Superior temporal gyrus (tissue), 1 donor: ENCODE results near the gene DAB2IP.

Experiments
- DNase-seq: peaks from one replicate; pipeline ENCODE4 v3.0.0-alpha.2; 2016; ENCODE audit errors: extremely low spot score

Gene DAB2IP

DNA sequence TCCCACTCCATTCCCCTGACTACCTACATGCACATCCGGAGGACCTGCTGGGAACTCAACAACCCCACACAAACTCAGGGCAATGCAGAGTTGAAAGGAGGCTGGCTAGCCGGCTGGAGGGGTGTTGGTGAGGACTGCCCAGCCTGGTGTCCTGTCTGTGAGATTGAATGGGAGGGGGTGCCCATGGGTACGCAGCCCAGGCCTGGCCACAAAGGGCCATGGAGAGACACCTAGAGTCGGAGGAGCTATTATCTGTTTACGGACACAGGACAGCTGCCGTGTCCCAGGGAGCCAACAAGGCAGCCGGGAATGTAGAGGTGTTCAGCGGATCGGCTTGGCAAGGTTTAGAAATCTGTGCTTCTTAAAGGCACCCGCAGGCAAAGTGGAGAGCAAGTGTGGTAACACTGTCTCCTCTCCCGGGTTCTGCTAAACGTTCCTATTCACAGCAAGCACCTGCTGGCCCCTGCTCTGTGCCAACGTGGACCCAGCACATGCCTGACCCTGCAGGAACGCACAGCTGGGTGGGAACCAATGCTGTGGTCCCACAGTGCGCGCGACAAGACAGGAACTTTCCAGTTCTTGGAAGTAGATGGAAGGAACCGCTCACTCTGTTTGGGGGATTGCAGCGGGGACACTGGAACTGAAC, 166.7 kb downstream of the DAB2IP start:
- no peak for DNase-seq

DNA sequence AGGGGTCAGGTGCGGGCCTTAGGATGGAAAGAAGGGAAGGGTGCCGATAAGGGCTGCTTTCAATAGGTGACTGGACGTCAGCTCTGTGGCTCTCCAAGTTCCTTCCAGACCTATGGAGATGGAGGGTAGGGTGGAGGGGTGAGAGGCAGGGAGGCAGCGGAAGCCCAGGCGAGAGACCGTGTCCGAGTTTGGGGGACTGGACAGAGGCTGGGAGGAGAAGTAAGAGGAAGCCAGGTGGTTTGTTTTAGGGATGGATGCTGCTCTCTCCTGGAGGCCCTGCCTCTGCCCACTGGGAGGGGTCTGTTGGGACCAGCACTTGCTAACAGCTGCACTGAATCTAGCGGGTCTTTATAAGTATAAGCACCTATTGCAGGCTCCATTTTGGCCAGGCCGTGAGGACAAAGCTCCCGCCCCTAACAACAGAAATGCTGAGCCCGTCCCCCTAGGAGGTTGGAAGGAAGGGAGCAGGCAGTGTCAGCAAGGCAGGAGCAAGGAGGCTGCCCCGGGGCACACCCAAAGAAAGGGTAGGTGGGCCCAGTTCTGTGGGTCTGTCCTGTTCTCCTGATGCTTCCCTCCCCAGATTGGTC, 167.5 kb downstream of the DAB2IP start:
- DNase-seq = no peak

DNA sequence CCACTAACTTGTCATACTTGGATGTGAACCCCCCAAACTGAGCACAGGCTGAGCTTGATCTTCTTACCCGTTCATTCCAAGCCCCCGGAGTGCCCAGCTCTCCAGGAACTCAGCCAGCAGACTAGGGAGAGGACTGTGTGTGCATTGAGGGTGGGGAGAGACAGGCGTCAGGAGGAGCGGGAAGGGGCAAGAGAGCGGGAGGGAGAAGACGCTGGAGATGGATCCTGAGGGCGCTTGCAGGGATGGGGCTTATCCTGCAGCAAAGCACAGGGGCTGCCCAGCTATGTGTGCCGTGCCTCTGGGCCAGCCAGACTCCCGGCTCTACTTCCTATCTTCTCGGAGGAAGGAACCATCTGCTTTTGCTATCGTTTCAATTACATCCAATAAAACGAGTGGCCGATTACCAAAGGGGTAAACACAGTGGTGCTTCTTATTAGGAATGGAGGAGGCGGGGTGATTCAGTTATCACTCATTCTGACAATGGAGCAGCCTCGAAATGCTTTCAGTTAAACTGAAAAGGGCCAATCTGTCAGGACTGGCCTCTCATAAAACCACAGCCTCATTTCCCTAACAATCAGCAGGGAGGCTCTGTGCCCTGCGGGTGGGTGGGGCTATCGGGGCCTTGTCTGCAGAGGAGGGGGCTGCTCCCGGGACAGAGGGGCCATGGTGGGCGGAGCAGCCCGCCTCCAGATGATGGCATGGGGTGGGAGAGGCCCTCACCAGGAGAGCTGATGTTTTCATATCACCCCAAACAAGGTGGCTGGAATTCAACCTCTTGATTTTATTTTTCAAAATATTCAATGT, 168.2 kb downstream of the DAB2IP start:
- no peak for DNase-seq

DNA sequence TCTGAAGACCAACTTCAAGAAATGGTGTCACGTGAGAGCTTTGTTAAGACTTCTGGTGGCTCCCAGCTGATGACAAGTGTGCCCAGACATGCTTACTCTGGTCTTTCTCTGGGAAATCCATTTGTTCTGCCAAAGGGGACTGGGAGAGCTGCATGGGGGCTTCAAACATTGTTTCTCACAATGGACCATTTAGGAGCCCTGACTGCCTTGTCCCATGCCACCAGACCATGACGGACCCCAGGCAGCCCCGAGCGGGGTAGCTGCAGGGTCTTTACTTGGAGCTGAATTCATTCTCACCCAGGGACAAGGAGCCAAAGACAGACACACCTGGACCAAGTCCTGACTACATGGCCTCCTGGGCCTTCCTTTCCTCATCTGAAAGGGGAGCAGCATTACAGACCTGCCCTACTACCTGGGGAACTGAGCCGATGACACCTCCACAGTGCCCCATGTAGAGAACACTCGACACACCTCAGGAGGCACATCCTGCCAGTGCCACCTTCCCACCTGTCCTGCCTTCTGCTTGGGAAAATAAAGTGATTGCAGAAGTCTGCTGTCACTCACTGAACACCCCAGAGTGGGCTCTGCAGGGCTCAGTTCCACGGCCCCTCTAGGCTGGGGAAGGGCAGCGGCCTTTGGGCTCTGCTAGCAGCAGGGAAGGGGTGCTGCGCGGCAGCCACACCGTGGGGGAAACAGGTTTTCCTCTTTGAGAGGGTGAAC, 169.0 kb downstream of the DAB2IP start:
- DNase-seq = no peak

DNA sequence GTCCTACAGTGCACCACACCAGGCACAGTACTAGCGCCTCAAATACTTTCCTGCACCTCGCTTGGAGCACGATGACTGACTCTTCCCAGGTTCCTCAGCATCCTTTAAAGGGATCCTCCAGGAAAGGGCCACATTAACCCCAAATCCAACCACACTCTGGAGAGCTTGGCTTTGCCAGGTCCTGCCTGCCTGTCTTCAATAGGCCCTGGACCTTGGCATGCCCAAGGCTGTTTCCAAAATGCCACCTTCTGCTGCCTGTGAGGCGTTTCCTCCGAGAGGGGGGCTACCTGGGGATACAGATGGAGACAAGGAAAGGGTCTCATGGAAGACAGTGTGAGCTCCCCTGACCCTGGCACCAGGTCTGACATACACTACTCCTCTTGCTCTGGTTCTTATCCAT, 169.9 kb downstream of the DAB2IP start:
- DNase-seq = no peak

DNA sequence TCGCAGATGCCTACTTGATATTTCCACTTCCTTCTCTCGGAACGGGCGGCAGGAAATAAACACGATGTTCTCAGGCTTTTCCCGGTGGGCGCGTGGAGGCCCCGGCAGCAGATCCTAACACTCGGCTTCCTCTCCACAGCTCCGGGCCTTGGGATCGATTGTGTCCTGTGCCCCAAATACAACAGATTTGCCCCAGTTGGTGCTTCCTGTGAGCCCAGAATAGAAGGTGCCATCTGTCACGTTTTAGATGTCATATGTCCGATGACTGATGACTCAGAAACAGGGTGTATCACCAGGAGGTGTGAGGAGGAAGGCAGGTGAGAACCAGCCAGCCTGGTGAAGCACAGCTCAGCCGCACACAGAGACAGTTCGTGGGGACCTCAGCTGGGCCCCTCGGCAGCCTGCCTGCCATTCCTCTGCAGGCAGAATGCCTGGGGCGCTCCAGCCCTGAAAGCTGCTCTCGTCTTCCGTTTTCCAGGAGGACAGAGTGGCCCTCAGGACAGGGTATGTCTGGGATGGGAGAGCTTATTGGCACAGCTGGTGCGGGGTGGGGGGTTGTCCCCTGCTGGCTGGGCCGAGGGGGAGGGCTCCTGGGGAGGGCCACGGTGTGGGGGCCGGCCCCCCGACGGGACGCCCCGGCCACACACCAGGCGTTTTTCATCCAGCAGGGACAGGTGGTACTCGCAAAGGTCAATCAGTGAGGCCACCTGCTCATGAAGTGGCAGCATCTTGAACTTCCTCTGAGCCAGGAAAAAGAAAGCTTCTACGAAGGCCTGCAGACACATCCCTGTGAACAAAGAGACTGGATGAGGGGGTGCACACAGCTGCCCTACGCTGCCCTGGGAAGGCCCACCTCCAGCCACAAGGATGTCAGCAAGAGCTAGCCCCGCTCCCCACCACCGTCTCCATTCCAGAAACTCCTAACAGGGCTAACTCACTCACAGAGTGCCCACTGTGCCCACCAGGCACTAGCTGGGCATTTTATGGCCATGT, 171.0 kb downstream of the DAB2IP start:
- DNase-seq = no peak

DNA sequence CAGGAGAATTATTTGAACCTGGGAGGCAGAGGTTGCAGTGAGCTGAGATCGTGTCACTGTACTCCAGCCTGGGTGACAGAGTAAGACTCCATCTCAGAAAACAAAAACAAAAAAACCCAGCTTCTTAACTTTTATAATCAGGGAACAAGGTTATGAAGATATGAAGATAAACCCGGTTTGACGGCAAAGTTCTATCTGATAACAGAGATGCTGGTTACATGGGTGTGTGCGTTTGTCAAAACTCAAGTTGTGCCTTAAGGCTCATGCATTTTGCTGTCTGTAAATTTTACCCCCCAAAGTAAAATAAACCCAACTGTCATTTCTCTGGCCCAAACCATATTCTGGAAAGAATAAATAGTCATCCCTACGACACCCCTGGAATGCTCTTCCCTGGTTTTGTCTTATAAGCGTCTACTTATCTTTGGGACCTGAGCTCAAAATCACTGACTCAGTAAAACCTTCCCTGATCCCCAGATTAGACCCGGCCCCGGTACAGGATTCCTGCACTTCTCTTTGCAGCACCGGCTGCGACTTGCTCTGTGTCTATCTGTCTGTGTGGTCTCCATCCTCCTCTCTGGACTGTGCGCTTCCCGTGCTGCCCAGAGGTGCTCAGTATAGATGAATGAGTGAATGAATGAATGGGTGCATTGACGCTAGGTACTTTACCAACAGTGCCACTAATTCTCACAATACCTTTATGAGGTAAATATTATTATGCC, 172.2 kb downstream of the DAB2IP start:
- DNase-seq = no peak

DNA sequence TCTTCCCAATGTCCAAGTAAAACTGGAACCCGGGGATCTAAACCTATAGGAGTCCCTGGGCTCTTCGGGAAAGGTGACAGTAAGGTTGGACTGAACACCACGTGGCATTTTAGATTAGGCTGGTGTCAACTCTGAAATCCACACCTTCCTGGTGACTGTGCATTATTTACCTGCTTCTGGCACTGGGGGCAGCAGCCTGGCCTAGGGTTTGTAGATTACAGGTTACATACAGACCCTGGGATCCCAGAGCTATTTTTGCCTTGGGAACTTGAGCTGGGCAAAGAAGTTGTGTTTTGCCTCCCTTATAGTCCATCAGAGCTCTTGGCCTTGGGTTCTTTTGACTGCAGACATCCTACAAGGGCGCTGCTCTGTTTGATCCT, 173.2 kb downstream of the DAB2IP start:
- DNase-seq = no peak

DNA sequence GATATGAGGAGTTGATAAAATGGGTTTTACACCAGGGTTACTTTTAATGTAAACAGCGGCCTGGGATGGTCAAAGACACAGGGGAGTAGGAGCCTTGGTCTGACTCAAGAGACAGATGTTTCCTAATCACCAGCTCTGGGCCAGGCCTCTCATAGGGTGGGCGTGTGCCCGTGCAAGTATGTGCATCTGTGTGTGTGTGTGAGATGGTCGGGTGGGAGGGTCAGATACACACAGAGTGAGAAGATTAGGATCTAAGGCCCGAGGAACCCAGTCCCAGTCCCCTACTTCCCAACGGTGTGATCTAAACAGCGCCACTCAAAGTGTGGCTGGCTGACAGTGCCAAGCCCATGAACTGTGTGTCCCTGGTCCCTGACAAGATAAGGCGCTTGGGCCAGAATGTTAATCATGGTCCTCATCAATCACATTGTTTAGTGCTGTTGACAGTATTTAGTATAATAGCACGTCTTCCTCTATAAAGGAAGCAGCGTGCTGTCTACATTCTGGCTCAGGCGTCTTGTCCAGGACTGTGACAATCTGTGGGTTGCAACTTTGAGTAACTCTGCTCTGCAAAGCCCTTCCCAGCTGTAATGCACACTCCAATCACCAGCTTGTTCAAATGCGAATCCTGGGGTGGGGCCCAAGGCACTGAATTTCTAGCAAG, 173.7 kb downstream of the DAB2IP start:
- no peak for DNase-seq

DNA sequence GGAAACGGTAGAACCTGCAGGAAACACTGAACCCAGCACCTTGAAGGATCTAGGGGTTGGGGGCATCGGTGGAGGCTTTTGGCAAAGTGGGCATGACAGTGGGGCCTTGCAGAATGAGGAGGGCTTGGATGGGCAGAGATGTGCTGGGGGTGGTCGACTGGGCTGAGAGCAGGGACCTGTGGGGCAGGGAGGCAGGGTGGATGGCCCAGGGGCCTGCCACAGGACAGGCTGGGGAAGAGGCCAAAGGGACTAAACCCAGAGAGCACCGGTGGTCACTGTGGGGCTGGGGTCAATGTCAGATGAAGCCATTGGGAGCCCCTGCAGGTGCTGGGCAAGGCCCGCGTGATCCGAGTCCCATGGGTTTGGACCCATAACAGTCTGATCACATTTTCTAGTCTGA, 175.3 kb downstream of the DAB2IP start:
- DNase-seq = no peak

DNA sequence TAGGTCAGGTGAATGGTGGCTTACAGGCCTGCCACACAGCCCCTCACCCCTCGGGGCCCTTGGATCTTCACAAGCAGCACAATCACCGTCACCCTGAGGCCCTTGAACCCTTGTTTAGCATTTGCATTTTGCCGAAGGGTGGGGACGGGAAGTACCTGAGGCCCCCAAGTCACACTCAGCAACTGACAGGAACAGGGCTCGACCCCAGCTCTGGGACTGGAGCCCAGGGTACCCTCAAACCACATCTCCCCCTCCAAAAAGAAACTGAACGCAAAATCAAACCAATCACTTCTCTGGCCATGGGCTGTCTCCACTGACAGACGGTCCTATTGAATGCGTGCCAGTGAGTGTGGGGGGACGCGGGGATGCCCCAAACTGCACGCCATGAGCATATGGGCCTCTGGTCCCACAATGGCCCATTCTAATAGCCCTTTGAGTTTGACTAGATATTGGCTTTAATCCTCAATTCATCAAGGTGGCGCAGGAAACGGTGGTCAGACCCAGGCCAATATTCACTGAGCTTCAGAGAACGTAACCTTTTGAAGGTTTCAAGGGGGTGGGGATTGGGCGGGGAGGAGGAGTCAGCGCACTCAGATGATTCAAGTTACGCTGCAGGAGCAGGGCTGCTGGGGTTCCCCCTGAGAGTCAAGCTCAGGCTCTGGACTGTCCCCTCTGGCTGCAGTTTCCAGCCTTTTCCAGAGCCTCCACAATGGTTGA, 176.0 kb downstream of the DAB2IP start:
- DNase-seq = no peak

DNA sequence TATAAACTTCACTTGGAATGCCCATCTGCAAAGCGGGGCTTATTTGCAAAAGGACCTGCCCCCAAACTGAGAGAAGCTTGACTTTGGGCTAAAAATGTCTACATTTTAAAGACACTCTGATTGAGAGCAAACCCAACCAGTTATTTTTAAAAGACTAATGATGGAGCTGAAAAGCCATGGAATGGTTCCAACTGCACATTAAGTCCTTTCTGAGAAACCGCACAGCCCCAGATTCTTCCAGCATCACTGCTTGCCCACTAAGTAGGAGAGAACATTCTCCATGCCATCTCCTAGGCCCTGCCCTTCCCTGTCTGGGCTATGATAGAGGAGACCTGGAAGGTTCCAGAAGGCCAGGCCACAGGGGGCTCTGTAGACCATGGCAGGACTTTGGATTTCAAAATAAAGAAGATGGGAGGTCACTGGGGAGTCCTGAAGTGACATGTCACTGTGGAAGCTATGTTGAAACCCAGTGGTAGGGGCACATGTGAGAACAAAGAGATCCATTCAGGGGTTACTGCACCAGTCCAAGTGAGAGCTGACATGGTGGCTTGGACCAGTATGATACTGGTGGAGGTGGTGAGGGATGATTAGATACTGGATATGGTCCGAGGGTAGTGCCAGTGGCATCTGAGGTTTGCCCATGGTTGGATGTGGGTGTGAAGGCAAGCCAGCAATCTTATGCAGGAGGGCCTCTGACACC, 179.2 kb downstream of the DAB2IP start:
- DNase-seq = no peak

DNA sequence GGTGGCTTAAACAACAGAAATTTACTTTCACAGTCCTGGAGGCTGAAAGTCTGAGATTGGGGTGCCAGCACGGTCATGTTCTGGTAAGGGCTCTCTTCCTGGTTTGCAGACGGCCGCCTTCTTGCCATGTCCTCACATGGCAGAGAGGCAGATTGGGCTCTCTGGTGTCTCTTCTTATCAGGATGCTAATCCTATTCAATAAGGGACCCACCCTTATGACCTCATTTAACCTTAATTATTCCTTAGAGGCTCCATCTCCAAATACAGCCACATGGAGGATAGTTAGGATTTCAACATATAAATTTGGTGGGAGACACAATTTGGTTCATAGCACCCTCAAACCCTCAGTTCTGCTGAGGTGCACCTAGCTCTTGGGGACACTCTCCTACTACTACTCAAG, 180.4 kb downstream of the DAB2IP start:
- DNase-seq = no peak

DNA sequence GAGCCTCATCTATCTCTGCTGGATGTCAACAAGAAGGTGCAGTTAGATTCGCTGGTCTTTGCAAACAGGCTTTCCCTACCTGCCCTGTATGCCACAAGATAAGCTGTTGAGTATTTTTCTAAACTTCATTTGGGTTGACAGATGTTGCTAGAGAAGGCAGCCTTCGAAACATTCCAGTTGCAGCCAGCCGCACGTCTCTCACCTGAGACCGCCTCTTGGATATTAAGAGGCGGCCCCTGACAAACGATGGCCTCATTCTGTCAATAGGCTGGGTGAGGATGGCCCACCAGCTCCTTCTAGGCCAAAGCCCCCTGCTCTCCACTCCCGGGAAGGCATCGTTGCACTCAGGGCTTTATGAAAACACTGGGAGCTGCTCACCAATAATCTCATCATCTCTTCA, 181.6 kb downstream of the DAB2IP start:
- no peak for DNase-seq
